HG03064 (cell line): ENCODE data around the gene FOXO4.

ENCODE experiments used
- ATAC-seq: cut with Tn5 transposase; IDR thresholded peaks from one replicate; pipeline ENCODE4 v1.9.1; 2021; ENCODE audit warnings: low read depth; ENCODE audit not compliant: unreplicated experiment

FOXO4 gene

DNA sequence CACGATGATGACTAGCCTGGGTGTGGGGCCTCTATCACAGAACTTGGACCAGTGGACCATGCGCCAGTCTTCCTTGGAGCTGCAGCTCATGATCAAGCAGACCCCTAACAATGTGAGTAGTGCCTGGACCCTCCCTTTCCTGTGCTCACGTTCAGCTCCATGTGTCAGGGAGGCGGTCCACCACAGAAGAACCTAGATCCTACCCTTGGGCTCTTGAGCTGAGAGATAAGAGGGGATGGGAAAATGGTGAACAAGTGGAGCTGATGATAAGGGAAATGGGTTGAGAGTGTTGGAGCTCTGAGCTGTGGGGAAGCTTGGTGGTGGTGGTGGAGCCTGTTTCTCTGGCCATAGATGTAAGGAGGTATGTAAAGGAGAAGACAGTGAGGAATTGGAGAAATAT is 35.9 kb downstream of the FOXO4 start:
- no peak for ATAC-seq

DNA sequence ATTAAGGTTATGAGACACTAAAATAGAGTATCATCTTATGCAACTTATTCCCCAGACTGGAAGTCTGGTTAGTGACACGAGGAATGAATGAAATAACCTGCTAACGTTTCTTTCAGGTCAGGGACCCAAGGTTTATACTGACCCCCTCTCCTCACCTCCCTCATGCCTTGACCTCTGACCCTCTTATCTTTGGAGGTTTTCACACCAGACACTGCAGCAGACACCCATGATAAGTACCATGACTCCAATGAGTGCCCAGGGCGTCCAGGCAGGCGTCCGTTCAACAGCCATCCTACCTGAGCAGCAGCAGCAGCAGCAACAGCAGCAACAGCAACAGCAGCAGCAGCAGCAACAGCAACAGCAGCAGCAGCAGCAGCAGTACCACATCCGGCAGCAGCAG is 44.8 kb downstream of the FOXO4 start:
- no peak for ATAC-seq

DNA sequence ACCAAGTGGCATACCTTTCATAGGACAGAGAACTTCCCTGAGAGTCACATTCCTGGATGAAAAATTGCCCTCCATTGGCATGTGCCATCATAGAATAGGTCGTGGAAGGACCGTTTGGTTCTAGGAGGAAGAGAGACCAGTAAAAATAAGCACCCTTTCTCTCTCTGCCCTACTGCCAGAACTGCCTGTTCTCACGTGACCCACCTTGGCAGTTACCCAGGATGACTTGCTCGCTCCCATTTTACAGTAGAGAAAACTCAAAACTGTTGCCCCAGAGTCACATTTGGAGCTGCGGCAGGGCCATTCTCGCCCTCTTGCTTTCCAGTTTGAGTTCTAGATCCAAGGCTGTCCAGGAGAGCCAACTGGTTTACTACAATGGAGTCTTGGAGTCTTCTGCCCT is 47.9 kb downstream of the FOXO4 start:
- ATAC-seq = no peak

DNA sequence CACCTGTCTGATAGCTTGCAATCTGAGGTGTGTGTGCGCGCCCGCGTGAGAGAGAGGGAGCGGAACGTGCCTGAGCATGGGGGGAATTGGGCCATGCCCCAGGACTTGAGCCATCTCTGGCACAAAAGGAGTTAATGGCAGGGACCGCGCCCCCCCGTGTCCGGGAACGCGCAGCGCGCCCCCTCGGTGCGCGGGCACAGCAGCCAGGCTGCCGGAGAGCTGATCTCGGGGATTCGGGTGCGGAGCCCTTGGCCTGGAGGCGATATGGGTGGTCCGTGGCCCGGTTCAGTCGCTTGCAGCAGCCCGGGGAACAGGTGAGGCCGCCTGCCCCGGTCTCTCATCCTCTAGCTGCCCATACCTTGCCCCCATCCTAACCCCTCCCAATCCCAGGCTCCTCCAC is 49.0 kb downstream of the FOXO4 start, which contains the start of gene NLGN3:
TSS of gene NLGN3 (plus strand) at position 191 of the 400 bp plus-strand sequence. CDS start 2,909 bp downstream, outside the sequence.
- ATAC-seq = no peak

DNA sequence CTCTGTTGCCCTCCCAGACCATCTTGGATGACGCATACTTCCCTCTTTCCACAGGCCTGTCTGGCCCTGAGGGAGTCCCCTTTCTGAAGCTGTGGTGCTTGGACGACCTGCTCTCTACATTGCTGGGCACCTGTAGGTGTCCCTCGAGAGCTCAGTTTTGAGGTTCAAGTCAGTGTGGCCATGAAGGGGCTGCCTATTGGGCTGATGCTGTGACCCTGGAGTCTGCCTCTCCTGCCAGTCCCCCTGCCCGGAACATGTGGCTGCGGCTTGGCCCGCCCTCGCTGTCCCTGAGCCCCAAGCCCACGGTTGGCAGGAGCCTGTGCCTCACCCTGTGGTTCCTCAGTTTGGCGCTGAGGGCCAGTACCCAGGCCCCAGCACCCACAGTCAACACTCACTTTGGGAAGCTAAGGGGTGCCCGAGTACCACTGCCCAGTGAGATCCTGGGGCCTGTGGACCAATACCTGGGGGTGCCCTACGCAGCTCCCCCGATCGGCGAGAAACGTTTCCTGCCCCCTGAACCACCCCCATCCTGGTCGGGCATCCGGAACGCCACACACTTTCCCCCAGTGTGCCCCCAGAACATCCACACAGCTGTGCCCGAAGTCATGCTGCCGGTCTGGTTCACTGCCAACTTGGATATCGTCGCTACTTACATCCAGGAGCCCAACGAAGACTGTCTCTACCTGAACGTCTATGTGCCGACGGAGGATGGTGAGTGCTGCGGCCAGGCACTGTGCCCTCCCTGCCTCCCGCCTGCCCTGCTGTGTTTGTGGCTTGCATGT is 52.0 kb downstream of the FOXO4 start:
- ATAC-seq = no peak

DNA sequence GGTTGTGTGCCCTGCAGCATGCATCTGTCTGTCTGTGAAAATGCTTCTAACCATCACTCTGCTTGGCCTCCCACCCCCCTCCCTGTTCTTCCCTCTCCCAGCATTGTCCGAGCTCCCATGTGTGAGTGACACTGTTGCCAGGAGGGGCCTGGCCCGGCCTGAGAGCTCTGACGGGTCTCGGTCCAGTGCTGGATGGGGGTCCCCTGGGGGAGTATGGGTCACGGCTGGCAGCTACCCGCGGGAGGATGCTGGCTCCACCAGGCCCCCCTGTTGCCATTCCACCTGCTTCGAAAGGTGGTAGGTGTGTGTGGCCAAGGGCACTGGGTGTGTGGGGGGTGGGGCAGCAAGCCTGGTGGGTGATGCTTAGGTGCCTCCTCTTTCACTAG is 52.6 kb downstream of the FOXO4 start:
- no peak for ATAC-seq

DNA sequence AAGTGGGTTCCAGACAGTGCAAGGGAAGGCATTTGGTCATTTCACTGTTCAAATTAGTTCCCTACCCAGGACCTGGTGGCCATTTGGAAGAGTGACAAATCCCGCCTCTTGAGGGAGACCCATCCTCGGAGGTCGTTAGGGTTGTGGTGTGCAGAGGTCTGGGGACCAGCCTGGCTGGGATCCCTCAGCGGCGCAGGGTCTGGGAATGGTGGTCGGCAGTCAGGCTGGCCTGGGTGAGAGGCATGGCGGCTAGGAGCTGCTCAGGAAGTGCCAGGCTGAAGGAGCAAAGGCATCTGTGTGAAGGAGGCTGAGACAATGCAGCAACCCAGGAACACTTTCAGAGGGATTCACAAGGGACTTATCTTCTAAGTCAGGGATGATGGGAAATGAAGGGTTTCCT is 55.7 kb downstream of the FOXO4 start:
- ATAC-seq = no peak
